Lower leg skin (tissue), 4 donors: Measurements from ENCODE around the gene CORO7. TPM values are rescaled to one million over a fixed set of nuclear protein-coding genes. Genes with fewer than 3 reads are reported as not detected.

Experiments used
- DNase-seq, 2 donors: peaks; one replicate each; pipeline ENCODE4 v3.0.0-alpha.2; 2019; ENCODE audit warnings: low spot score in 2 of 2
- H3K4me3 ChIP-seq: fragments of 200-600 bp; sonication (generic); 2 replicates; pipeline ENCODE4 v1.5.1; 2017; ENCODE audit warnings: mild to moderate bottlenecking, low read depth; ENCODE audit not compliant: poor library complexity, severe bottlenecking
- POLR2A ChIP-seq, 2 donors: fragments of 450-650 bp; IDR thresholded peaks; one replicate each; pipeline ENCODE4 v1.6.1; 2016 to 2017; ENCODE audit warnings: antibody characterized with exemption in 2 of 2, mild to moderate bottlenecking in 1 of 2, moderate library complexity in 1 of 2
- WGBS, 2 donors: methylation state at CpG; one replicate each; pipeline ENCODE4 v1.1.5; 2018; 5-methylcytosine and 5-hydroxymethylcytosine counted together
- intact Hi-C: fragments of 100-400 bp; cut with DNase I; formaldehyde crosslinking; loops from one replicate; pipeline ENCODE4 v1.15.0; 2023; ENCODE audit warnings: low total_unique reads
- total RNA-seq, 4 donors: library from RNA; depleted of rRNA; stranded (reverse); fragments of >200 nt; gene quantifications; one replicate each; pipeline ENCODE4 v1.1.0, GENCODE V29; 2016
- TF ChIP-seq, protein P1 (sequence below), 3 donors: fragments of 450-650 bp; IDR thresholded peaks; one replicate each; pipeline ENCODE4 v1.5.1; 2016; ENCODE audit warnings: antibody characterized with exemption in 3 of 3, mild to moderate bottlenecking in 3 of 3, moderate library complexity in 2 of 3

Gene CORO7
- total RNA-seq, 4 donors from 2014 or later = 18.4 to 39.0 (median 22.7) TPM

DNA sequence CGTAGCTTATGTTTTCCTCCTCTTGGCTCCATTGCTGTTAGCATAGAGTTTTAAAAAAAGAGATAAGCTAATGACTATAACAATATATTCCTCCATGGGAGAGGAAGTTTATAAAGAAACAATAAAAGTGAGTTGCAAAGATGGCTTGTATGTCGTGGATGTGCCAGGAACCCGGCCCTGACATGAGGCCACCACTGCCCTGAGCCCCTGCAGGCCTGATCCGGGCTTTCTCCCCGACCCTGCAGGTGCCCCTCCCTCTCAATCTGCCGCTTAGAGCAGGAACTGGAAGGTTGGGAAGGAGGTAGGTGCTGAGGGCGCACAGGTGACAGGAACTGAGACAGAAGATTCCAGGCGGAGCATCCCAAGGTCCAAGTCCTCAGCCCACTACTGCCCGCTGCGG is 76.9 kb downstream of the CORO7 start:
- TF ChIP-seq POLR2A (IDR thresholded peaks at IDR 0.05) = no peak
- TF ChIP-seq, protein P1, sequence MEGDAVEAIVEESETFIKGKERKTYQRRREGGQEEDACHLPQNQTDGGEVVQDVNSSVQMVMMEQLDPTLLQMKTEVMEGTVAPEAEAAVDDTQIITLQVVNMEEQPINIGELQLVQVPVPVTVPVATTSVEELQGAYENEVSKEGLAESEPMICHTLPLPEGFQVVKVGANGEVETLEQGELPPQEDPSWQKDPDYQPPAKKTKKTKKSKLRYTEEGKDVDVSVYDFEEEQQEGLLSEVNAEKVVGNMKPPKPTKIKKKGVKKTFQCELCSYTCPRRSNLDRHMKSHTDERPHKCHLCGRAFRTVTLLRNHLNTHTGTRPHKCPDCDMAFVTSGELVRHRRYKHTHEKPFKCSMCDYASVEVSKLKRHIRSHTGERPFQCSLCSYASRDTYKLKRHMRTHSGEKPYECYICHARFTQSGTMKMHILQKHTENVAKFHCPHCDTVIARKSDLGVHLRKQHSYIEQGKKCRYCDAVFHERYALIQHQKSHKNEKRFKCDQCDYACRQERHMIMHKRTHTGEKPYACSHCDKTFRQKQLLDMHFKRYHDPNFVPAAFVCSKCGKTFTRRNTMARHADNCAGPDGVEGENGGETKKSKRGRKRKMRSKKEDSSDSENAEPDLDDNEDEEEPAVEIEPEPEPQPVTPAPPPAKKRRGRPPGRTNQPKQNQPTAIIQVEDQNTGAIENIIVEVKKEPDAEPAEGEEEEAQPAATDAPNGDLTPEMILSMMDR (IDR thresholded peaks at IDR 0.05) = no peak
- no peak for DNase-seq
- H3K4me3 ChIP-seq = no peak overlapping the region
- intact Hi-C loops = no loop called here
- 73 to 76% methylated on average over 10 of the region's 10 CpGs for WGBS, 2 donors

DNA sequence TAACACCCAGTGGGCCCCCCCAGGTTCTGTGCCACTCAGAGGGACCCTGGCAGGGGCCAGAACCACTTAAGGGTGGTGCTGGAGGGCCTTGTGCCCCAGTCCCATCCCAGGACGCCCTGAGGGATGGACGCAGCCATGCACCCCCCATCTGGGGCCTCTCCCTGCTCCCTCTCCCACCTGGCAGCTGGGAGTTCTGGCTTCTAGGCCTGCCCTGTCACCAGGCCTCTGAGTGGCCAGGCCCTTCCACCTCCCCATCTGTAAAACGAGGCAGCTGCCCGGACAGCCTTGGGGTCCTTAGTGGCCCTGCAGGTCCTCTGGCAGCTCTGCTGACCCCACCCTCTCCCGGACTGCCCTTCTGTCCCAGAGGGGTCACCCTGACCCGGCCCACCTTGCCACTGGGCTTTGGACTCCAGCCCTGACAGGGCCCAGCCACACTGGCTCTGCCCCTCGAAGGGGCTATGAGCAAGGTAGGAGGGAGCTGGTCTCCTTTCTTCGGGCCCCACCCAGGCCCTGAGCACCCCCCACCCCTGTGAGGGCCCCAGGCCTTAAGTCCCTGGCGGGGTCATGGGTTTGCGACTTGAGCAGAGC is 77.6 kb downstream of the CORO7 start:
- TF ChIP-seq, protein P1 (IDR thresholded peaks at IDR 0.05) = no peak
- TF ChIP-seq POLR2A (IDR thresholded peaks at IDR 0.05) = no peak
- 90 to 93% methylated on average over 7 to 8 of the region's 10 CpGs for WGBS, 2 donors
- intact Hi-C loops = no loop called here
- H3K4me3 ChIP-seq = no peak overlapping the region
- no peak for DNase-seq

DNA sequence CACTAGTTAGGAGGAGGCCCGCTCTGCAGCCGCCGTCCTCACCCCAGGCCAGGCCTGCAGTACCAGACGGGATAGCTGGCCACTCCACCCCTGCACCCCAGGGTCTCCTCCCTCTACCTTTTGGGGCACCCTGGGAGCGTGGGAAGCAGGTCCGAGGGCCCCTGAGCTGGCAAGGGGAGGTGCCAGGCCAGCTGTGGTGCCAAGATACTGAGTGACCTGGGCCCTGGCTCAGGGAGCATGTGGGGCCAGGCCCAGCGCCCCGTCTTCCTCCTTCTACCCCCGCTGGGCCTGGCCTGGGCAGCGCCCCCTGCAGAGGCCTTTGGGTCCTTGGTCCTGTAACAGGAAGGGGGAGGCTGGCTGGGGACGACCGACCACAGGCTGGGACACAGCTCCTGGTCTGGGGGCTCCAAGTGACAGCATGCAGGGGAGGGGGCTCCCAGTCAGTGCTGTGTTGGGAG is 78.2 kb downstream of the CORO7 start:
- no peak for TF ChIP-seq POLR2A (IDR thresholded peaks at IDR 0.05)
- TF ChIP-seq, protein P1 (IDR thresholded peaks at IDR 0.05) = no peak
- 85 to 97% methylated on average over 6 to 12 of the region's 12 CpGs for WGBS, 2 donors
- no peak overlapping the region for H3K4me3 ChIP-seq
- DNase-seq = no peak
- intact Hi-C loops = no loop called here

DNA sequence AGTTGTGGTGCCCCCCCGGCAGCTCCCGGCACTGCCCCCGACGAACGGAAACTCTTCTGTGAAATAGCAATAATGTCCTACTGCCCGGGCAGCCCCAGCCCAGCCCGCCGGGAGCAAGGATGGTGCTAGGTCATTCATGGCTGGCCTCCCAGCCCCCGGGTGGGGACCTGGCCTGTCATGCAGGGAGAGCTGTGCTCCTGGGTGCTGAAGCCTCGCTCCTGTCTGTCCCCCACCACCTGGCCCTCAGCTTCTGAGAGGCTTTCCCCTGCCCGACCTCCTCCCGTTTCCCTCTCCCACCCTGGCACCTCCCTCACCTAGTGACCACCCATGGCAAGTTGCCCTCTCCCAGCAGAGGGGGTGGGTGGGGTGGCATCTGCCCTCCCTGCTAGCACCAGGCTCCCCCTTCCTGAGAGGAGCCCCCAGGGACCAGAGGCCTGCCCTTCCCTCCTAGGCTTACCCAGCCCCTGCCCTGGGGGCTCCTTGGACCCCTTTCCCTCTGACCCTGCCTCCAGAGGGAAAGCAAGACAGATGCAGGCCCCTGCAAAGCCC is 78.8 kb downstream of the CORO7 start:
- 76 to 80% methylated on average over 12 of the region's 12 CpGs for WGBS, 2 donors
- no peak overlapping the region for H3K4me3 ChIP-seq
- intact Hi-C loops = no loop called here

DNA sequence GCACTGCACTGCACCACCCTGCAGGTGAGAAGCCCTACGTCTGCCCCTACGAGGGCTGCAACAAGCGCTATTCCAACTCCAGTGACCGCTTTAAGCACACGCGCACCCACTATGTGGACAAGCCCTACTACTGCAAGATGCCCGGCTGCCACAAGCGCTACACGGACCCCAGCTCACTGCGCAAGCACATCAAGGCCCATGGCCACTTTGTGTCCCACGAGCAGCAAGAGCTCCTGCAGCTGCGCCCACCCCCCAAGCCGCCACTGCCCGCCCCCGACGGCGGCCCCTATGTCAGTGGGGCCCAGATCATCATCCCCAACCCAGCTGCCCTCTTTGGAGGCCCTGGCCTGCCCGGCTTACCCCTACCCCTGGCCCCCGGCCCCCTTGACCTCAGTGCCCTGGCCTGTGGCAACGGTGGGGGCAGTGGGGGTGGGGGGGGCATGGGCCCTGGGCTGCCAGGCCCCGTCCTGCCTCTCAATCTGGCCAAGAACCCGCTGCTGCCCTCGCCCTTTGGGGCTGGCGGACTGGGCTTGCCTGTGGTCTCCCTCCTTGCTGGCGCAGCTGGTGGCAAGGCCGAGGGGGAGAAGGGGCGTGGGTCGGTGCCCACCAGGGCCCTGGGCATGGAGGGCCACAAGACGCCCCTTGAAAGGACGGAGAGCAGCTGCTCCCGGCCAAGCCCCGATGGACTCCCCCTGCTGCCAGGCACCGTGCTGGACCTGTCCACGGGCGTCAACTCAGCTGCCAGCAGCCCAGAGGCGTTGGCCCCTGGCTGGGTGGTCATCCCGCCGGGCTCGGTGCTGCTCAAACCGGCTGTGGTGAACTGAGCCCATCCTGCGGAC is 79.5 kb downstream of the CORO7 start:
- no peak for TF ChIP-seq POLR2A (IDR thresholded peaks at IDR 0.05)
- TF ChIP-seq, protein P1 (IDR thresholded peaks at IDR 0.05) = no peak
- intact Hi-C loops = no loop called here
- 85 to 88% methylated on average over 34 to 40 of the region's 41 CpGs for WGBS, 2 donors
- DNase-seq = no peak
- H3K4me3 ChIP-seq = no peak overlapping the region

More for the DNA sequence above, 78.8 kb downstream of the CORO7 start:
- DNase-seq = no peak
- TF ChIP-seq, protein P1 (IDR thresholded peaks at IDR 0.05) = no peak
- no peak for TF ChIP-seq POLR2A (IDR thresholded peaks at IDR 0.05)
